SJCRH30 (cell line): Measurements from ENCODE around the gene DNAJB13. TPM values are rescaled to one million over a fixed set of nuclear protein-coding genes. Genes with fewer than 3 reads are reported as not detected.

ENCODE experiments used
- DNase-seq, 2 experiments: peaks; one replicate each; pipeline ENCODE4 v3.0.0-alpha.2; 2015 to 2020
- H3K27ac ChIP-seq: fragments of 250-450 bp; sonication (Bioruptor Pico); 2 replicates; pipeline ENCODE4 v1.5.1; 2020; ENCODE audit warnings: mild to moderate bottlenecking, moderate library complexity
- H3K27me3 ChIP-seq: fragments of 250-450 bp; sonication (Bioruptor Pico); 2 replicates; pipeline ENCODE4 v1.5.1; 2020; ENCODE audit warnings: mild to moderate bottlenecking, moderate library complexity
- H3K36me3 ChIP-seq: fragments of 250-450 bp; sonication (Bioruptor Pico); 2 replicates; pipeline ENCODE4 v1.5.1; 2020; ENCODE audit warnings: mild to moderate bottlenecking, moderate library complexity
- H3K4me1 ChIP-seq: fragments of 250-450 bp; sonication (Bioruptor Pico); 2 replicates; pipeline ENCODE4 v1.5.1; 2020; ENCODE audit warnings: mild to moderate bottlenecking, moderate library complexity
- H3K4me3 ChIP-seq: fragments of 250-450 bp; sonication (Bioruptor Pico); 2 replicates; pipeline ENCODE4 v1.5.1; 2020; ENCODE audit warnings: mild to moderate bottlenecking, moderate library complexity
- H3K9me3 ChIP-seq: fragments of 250-450 bp; sonication (Bioruptor Pico); replicated peaks from 2 replicates; pipeline ENCODE4 v1.5.1; 2020; ENCODE audit warnings: mild to moderate bottlenecking, moderate library complexity
- total RNA-seq: library from RNA; depleted of rRNA; stranded (reverse); fragments of >200 nt; shearing (Covaris generic); gene quantifications from 2 replicates; pipeline ENCODE4 v1.2.3, GENCODE V29; 2014

The DNAJB13 gene
- total RNA-seq, 1 experiment from 2014 or later, result not detected

- peaks cover 5% of the 10 kb centered on the region; the same call in 1 of the 2 replicates for H3K36me3 ChIP-seq
- H3K4me3 ChIP-seq, result no peak overlapping the region
- no peak for DNase-seq
- peaks cover 5% of the 10 kb centered on the region; the same call in 1 of the 2 replicates for H3K4me1 ChIP-seq
- no peaks in the 10 kb centered on the region for H3K27me3 ChIP-seq
- no peak overlapping the region for H3K27ac ChIP-seq
- H3K9me3 ChIP-seq, result no peaks in the 10 kb centered on the region
Measured at GRCh38 chr11:74007691-74008372, 57.0 kb downstream of the DNAJB13 start.

GRCh38 chr11:74008373-74009229 lies 57.8 kb downstream of the DNAJB13 start, which contains the start of gene UCP3:
UCP3 (minus strand) TSS chr11:74009085; CDS start chr11:74007042, 2,043 bp downstream.
- Histone ChIP-seq H3K36me3 (peaks cover 3% of the 10 kb centered on the region; the same call in 1 of the 2 replicates), H3K4me3 (no peak within 1 kb of the TSS), H3K27me3 (no peaks in the 10 kb centered on the region), H3K9me3 (no peaks in the 10 kb centered on the region), H3K27ac (no peak within 1 kb of the TSS), H3K4me1 (peaks cover 5% of the 10 kb centered on the region; the same call in 1 of the 2 replicates)
- DNase-seq, result peak in 1 of 2 experiments; percentile 24

- H3K9me3 ChIP-seq, result no peaks in the 10 kb centered on the region
- H3K27ac ChIP-seq, result no peak overlapping the region
- H3K4me1 ChIP-seq, result peaks cover 5% of the 10 kb centered on the region; the same call in 1 of the 2 replicates
- H3K27me3 ChIP-seq, result no peaks in the 10 kb centered on the region
- peaks cover 3% of the 10 kb centered on the region; the same call in 1 of the 2 replicates for H3K36me3 ChIP-seq
- no peak for DNase-seq
- H3K4me3 ChIP-seq, result no peak overlapping the region
Measured at GRCh38 chr11:74009230-74009547, 58.4 kb downstream of the DNAJB13 start.

- no peak for DNase-seq
- Histone ChIP-seq H3K36me3 (peaks cover 3% of the 10 kb centered on the region; the same call in 1 of the 2 replicates), H3K9me3 (no peaks in the 10 kb centered on the region), H3K4me1 (peaks cover 5% of the 10 kb centered on the region; the same call in 1 of the 2 replicates), H3K27ac (no peak overlapping the region), H3K27me3 (no peaks in the 10 kb centered on the region), H3K4me3 (no peak overlapping the region)
Measured at GRCh38 chr11:74009675-74010305, 59.0 kb downstream of the DNAJB13 start.

GRCh38 chr11:74010306-74011300 lies 59.8 kb downstream of the DNAJB13 start:
- no peak for DNase-seq
- Histone ChIP-seq H3K27ac (no peak overlapping the region), H3K4me1 (peaks cover 5% of the 10 kb centered on the region; the same call in 1 of the 2 replicates), H3K4me3 (no peak overlapping the region), H3K36me3 (peaks cover 3% of the 10 kb centered on the region; the same call in 1 of the 2 replicates), H3K9me3 (no peaks in the 10 kb centered on the region), H3K27me3 (no peaks in the 10 kb centered on the region)

- H3K27ac ChIP-seq, result no peak overlapping the region
- no peak overlapping the region for H3K4me3 ChIP-seq
- H3K36me3 ChIP-seq, result peaks cover 3% of the 10 kb centered on the region; the same call in 1 of the 2 replicates
- no peak for DNase-seq
- peaks cover 5% of the 10 kb centered on the region; the same call in 1 of the 2 replicates for H3K4me1 ChIP-seq
- no peaks in the 10 kb centered on the region for H3K27me3 ChIP-seq
- no peaks in the 10 kb centered on the region for H3K9me3 ChIP-seq
Measured at GRCh38 chr11:74011360-74012073, 60.7 kb downstream of the DNAJB13 start.

GRCh38 chr11:74012074-74012809 lies 61.4 kb downstream of the DNAJB13 start:
- no peak overlapping the region for H3K4me3 ChIP-seq
- H3K27me3 ChIP-seq, result no peaks in the 10 kb centered on the region
- DNase-seq, result no peak
- H3K36me3 ChIP-seq, result peaks cover 4% of the 10 kb centered on the region; the same call in 1 of the 2 replicates
- no peak overlapping the region for H3K27ac ChIP-seq
- peaks cover 5% of the 10 kb centered on the region; the same call in 1 of the 2 replicates for H3K4me1 ChIP-seq
- no peaks in the 10 kb centered on the region for H3K9me3 ChIP-seq

- no peak for DNase-seq
- H3K27ac ChIP-seq, result no peak overlapping the region
- no peaks in the 10 kb centered on the region for H3K27me3 ChIP-seq
- H3K36me3 ChIP-seq, result peaks cover 7% of the 10 kb centered on the region; the same call in 1 of the 2 replicates
- no peak overlapping the region for H3K4me3 ChIP-seq
- H3K4me1 ChIP-seq, result peaks cover 5% of the 10 kb centered on the region; the same call in 1 of the 2 replicates
- H3K9me3 ChIP-seq, result no peaks in the 10 kb centered on the region
Measured at GRCh38 chr11:74013141-74013540, 62.3 kb downstream of the DNAJB13 start.

- no peaks in the 10 kb centered on the region for H3K27me3 ChIP-seq
- H3K27ac ChIP-seq, result no peak overlapping the region
- no peak overlapping the region for H3K4me3 ChIP-seq
- no peaks in the 10 kb centered on the region for H3K9me3 ChIP-seq
- DNase-seq, result no peak
- H3K4me1 ChIP-seq, result no peaks in the 10 kb centered on the region
- peaks cover 7% of the 10 kb centered on the region; the same call in 1 of the 2 replicates for H3K36me3 ChIP-seq
Measured at GRCh38 chr11:74014880-74015279, 64.1 kb downstream of the DNAJB13 start.

GRCh38 chr11:74015919-74016684 lies 65.3 kb downstream of the DNAJB13 start:
- Histone ChIP-seq H3K4me1 (no peaks in the 10 kb centered on the region), H3K27me3 (no peaks in the 10 kb centered on the region), H3K9me3 (no peaks in the 10 kb centered on the region), H3K27ac (no peak overlapping the region), H3K4me3 (no peak overlapping the region), H3K36me3 (peaks cover 7% of the 10 kb centered on the region; the same call in 1 of the 2 replicates)
- DNase-seq, result no peak

GRCh38 chr11:74017631-74018030 lies 66.8 kb downstream of the DNAJB13 start:
- Histone ChIP-seq H3K36me3 (peaks cover 4% of the 10 kb centered on the region; the same call in 1 of the 2 replicates), H3K9me3 (no peaks in the 10 kb centered on the region), H3K27me3 (no peaks in the 10 kb centered on the region), H3K4me3 (no peak overlapping the region), H3K4me1 (no peaks in the 10 kb centered on the region), H3K27ac (no peak overlapping the region)
- DNase-seq, result no peak
